Loucy (cell line): ENCODE measurements around the gene ANGPTL2.

Source experiments
- CTCF ChIP-seq: fragments of 200-600 bp; sonication (generic); conservative IDR thresholded peaks from 2 replicates; pipeline ENCODE4 v1.5.1; 2014; ENCODE audit warnings: mild to moderate bottlenecking, antibody characterized with exemption, low read length
- EZH2phosphoT487 ChIP-seq: fragments of 200-600 bp; IDR thresholded peaks from 2 replicates; pipeline ENCODE4 v1.6.1; 2018; ENCODE audit warnings: antibody characterized with exemption, mild to moderate bottlenecking, moderate library complexity, borderline replicate concordance

GRCh38 chr9:127136880-127137639 lies 14.6 kb upstream of the ANGPTL2 start:
- TF ChIP-seq EZH2phosphoT487 (no peak), CTCF (no peak)
